HepG2 (cell line): ENCODE results near the gene PLEKHG4B. TPM values are rescaled to one million over a fixed set of nuclear protein-coding genes. Genes with fewer than 3 reads are reported as not detected.

Experiments used
- ATAC-seq: fragments of 200-7000 bp; cut with Tn5 transposase; 3 replicates; pipeline ENCODE4 v1.9.1; 2020; ENCODE audit warnings: mild to moderate bottlenecking, moderate library complexity
- BruUV-seq: library from RNA; stranded (reverse); fragments of 400-500 nt; replicated peaks from 2 replicates; lab custom pipeline; 2021; lab: Mats Ljungman, UMichigan
- CTCF ChIA-PET: fragments of 300-600 bp; formaldehyde crosslinking; extraction: SDS; loops from one replicate; lab custom pipeline; 2021; ENCODE audit warnings: low total read pairs, inconsistent platforms, low intra/inter-chr PET ratio; lab: Yijun Ruan, JAX
- POLR2A ChIA-PET: fragments of 350-600 bp; sonication (Branson Sonifier 250); formaldehyde crosslinking; loops from one replicate; lab custom pipeline; 2020; ENCODE audit warnings: antibody characterized with exemption, inconsistent platforms; lab: Yijun Ruan, JAX
- DNase-seq: peaks from one replicate; pipeline ENCODE4 v3.0.0-alpha.2; 2015; ENCODE audit warnings: low spot score
- FAIRE-seq: peaks from 3 replicates; lab custom pipeline; 2011; peaks lifted over from hg19 to GRCh38; lab: Jason Lieb, UNC
- H2AFZ ChIP-seq: one replicate; pipeline ENCODE4 v1.6.1; 2011; ENCODE audit warnings: low read length, inconsistent platforms
- H3K27ac ChIP-seq: fragments of 300-600 bp; 3 replicates; pipeline ENCODE4 v1.8.0; 2011; ENCODE audit warnings: mixed run types, mild to moderate bottlenecking, mixed read lengths, low read length, inconsistent platforms; ENCODE audit not compliant: insufficient read depth; ENCODE audit errors: extremely low read length
- H3K27me3 ChIP-seq, 2 experiments: fragments of 200-600 bp in 1 of 2; 2 replicates in 1 of 2; 3 replicates in 1 of 2; pipeline versions ENCODE4 v1.6.0 to v1.8.0; 2011; ENCODE audit warnings: low read length in 2 of 2, mild to moderate bottlenecking in 2 of 2, moderate library complexity in 2 of 2, inconsistent platforms in 1 of 2; ENCODE audit not compliant: insufficient read depth in 2 of 2, control insufficient read depth in 1 of 2
- H3K36me3 ChIP-seq, 2 experiments: fragments of 200-600 bp in 1 of 2; replicated peaks in 1 of 2; 2 replicates in 1 of 2; 3 replicates in 1 of 2; pipeline versions ENCODE4 v1.5.1 to v1.8.0; 2011; ENCODE audit warnings: low read length in 2 of 2, inconsistent platforms in 1 of 2; ENCODE audit not compliant: insufficient read depth in 2 of 2, control insufficient read depth in 1 of 2
- H3K4me1 ChIP-seq: 2 replicates; pipeline ENCODE4 v1.5.1; 2012; ENCODE audit warnings: low read length, inconsistent platforms; ENCODE audit not compliant: insufficient read depth
- H3K4me2 ChIP-seq: 2 replicates; pipeline ENCODE4 v1.6.0; 2011; ENCODE audit warnings: low read depth, low read length, inconsistent platforms
- H3K4me3 ChIP-seq, 3 experiments: fragments of 200-600 bp in 1 of 3; sonication (generic), shearing (Covaris generic) in 1 of 3; replicated peaks in 1 of 3; 2 replicates each; pipeline ENCODE4 v1.5.1; 2011 to 2016; ENCODE audit warnings: low read length in 3 of 3, inconsistent platforms in 2 of 3, low read depth in 2 of 3, mild to moderate bottlenecking in 2 of 3, control low read depth in 1 of 3, mixed read lengths in 1 of 3; ENCODE audit not compliant: insufficient read depth in 1 of 3
- H3K79me2 ChIP-seq: one replicate; pipeline ENCODE4 v1.6.1; 2011; ENCODE audit warnings: low read length, inconsistent platforms; ENCODE audit not compliant: insufficient read depth
- H3K9ac ChIP-seq: 2 replicates; pipeline ENCODE4 v1.6.0; 2011; ENCODE audit warnings: mild to moderate bottlenecking, low read depth, low read length, inconsistent platforms; ENCODE audit not compliant: insufficient read depth
- H3K9me3 ChIP-seq: 2 replicates; pipeline ENCODE4 v1.5.1; 2012; ENCODE audit warnings: mild to moderate bottlenecking, low read length
- H4K20me1 ChIP-seq: 2 replicates; pipeline ENCODE4 v1.6.0; 2011; ENCODE audit warnings: inconsistent platforms, mild to moderate bottlenecking, low read length, moderate library complexity; ENCODE audit not compliant: insufficient read depth
- ATF4 ChIP-seq, 2 experiments: fragments of 450-650 bp in 1 of 2; sonication (generic) in 1 of 2; formaldehyde crosslinking; IDR thresholded peaks; 2 replicates each; pipeline versions ENCODE4 v1.5.0 to v1.8.0; 2020 to 2022; ENCODE audit warnings: mild to moderate bottlenecking in 1 of 2, missing genetic modification reagents in 1 of 2
- NR1H2 ChIP-seq: sonication (generic); formaldehyde crosslinking; IDR thresholded peaks from 2 replicates; pipeline ENCODE4 v1.8.1; 2022; ENCODE audit warnings: low read depth, missing genetic modification reagents, borderline replicate concordance
- ZBTB20 ChIP-seq: sonication (generic); formaldehyde crosslinking; IDR thresholded peaks from 2 replicates; pipeline ENCODE4 v1.8.1; 2023; ENCODE audit warnings: missing genetic modification reagents, low read depth, mild to moderate bottlenecking, borderline replicate concordance
- ZFP1 ChIP-seq: IDR thresholded peaks from 2 replicates; pipeline ENCODE4 v1.6.1; 2016
- ZNF232 ChIP-seq: sonication (generic); formaldehyde crosslinking; IDR thresholded peaks from 2 replicates; pipeline ENCODE4 v1.4.0; 2020; ENCODE audit warnings: missing genetic modification reagents, borderline replicate concordance
- ZNF605 ChIP-seq: sonication (generic); formaldehyde crosslinking; IDR thresholded peaks from 2 replicates; pipeline ENCODE4 v1.8.0; 2022; ENCODE audit warnings: mild to moderate bottlenecking, missing genetic modification reagents
- ZSCAN25 ChIP-seq: sonication (generic); formaldehyde crosslinking; IDR thresholded peaks from 2 replicates; pipeline ENCODE4 v1.8.0; 2022; ENCODE audit warnings: mild to moderate bottlenecking, missing genetic modification reagents
- WGBS: methylation state at CpG from one replicate; pipeline ENCODE4 v1.1.6; 2017; ENCODE audit warnings: low lambda C conversion rate; 5-methylcytosine and 5-hydroxymethylcytosine counted together
- in situ Hi-C: cut with HindIII; loops from 2 replicates; pipeline ENCODE4 v1.10.0; 2017; ENCODE audit warnings: low pct_unique_long_range_greater_than_20kb; ENCODE audit not compliant: extremely low pct_ligation_motif_present
- intact Hi-C: fragments of 100-400 bp; cut with micrococcal nuclease; formaldehyde crosslinking; loops from one replicate; pipeline ENCODE4 v1.10.0; 2022; ENCODE audit not compliant: unreplicated experiment
- polyA plus RNA-seq, 8 experiments: library from polyadenylated mRNA; depleted of rRNA in 3 of 8; stranded (reverse) in 7 of 8; unstranded in 1 of 8; fragments of >200 nt; fragmentation: Illumina TruSeq in 4 of 8; extraction: Trizol in 4 of 8; gene quantifications; 2 replicates each; pipeline versions ENCODE4 v1.2.1 to v1.2.3, GENCODE V29; 2011 to 2016; ENCODE audit warnings: low read depth in 4 of 8, missing spikeins in 1 of 8, mixed read lengths in 1 of 8; ENCODE audit not compliant: insufficient read depth in 1 of 8
- total RNA-seq, 5 experiments: library from RNA; depleted of rRNA; stranded (reverse); fragments of >200 nt; fragmentation: Illumina TruSeq; extraction: Trizol; gene quantifications; 2 replicates each; pipeline ENCODE4 v1.2.3, GENCODE V29; 2016; ENCODE audit warnings: low read depth in 1 of 5
- TF ChIP-seq, protein P1 (sequence below): IDR thresholded peaks from 2 replicates; pipeline ENCODE4 v1.6.1; 2016; ENCODE audit warnings: low read depth, borderline replicate concordance

The PLEKHG4B gene
- total and polyA plus RNA-seq, 2 of the 13 experiments (the other 11 are each of a cell fraction or from before 2014, with no cell fraction given): 0.09 TPM; not detected in 1

DNA sequence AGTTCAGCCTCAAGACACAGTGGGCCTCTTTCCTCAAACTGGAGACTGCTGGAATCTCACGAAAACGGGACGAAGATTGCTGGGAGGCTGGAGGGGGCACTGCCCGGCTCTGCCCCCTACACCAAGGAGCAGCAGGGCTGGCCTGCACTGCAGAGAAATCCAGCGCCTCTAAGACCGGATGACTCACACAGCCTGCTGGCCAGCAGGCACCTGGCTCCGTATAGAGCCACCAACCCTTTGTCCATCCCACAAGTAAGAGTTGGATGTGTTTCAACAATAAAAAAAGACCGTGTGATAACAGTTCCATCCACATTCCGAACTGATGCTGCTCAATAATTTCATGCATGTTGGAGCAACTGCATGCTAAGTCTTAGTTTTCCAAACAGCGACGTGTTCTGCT, 114.4 kb downstream of the PLEKHG4B start:
- Histone ChIP-seq H3K4me2 (no peak overlapping the region), H3K4me1 (no peaks in the 10 kb centered on the region), H2AFZ (no peak overlapping the region), H3K9me3 (no peaks in the 10 kb centered on the region), H3K79me2 (peaks cover 27% of the 10 kb centered on the region), H3K36me3 (peaks cover 15 to 40% of the 10 kb centered on the region in 2 experiments; a peak in 4 of 5 replicates), H3K4me3 (no peak overlapping the region), H4K20me1 (peaks cover 18% of the 10 kb centered on the region; the same call in 1 of the 2 replicates), H3K9ac (no peak overlapping the region), H3K27ac (no peak overlapping the region), H3K27me3 (no peaks in the 10 kb centered on the region)
- ChIA-PET CTCF (no interaction called here), POLR2A (no interaction called here)
- intact Hi-C loops (no loop called here), in situ Hi-C loops (no loop called here)
- WGBS: 94% methylated on average over 11 of the region's 11 CpGs
- ATAC-seq: no peak
- no peak for FAIRE-seq
- BruUV-seq: no TSS peak
- DNase-seq: no peak
- no peak for TF ChIP-seq ZSCAN25 (CRISPR knock-in tag)
- TF ChIP-seq, protein P1, sequence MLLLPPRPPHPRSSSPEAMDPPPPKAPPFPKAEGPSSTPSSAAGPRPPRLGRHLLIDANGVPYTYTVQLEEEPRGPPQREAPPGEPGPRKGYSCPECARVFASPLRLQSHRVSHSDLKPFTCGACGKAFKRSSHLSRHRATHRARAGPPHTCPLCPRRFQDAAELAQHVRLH (CRISPR knock-in tag): no peak

DNA sequence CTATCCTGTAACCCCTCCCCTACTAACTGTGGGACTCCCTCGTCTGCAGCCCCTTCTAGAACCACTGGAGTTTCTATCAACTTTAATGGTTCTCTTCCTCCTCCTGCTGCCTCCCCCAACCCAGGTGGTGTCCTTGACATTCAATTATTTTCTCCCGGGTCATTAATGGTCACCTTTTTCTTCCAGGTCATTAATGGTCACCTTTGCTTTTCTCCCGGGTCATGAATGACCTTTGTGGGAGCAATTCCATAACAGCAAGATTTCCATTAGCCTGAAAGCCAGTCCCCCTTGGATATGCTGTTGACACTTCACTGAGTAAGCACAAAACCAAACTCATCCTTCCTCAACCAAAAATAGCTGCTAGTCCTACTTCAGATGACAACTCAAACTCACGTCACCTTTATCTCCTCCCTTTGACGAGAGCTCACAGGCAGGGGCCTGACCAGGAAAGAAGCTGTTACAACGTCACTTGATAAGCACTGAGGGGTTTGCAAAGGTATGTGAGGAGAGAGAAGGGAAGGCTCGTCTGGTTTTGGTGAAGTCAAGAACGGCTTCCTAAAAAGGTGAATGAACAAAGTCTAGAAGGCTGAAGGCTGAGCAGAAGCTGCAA, 115.1 kb downstream of the PLEKHG4B start:
- WGBS: 93% methylated on average over 8 of the region's 8 CpGs
- Histone ChIP-seq H3K9ac (no peak overlapping the region), H2AFZ (no peak overlapping the region), H3K79me2 (peaks cover 27% of the 10 kb centered on the region), H3K9me3 (no peaks in the 10 kb centered on the region), H3K36me3 (peaks cover 15 to 40% of the 10 kb centered on the region in 2 experiments; a peak in 4 of 5 replicates), H4K20me1 (peaks cover 18% of the 10 kb centered on the region; the same call in 1 of the 2 replicates), H3K4me3 (no peak overlapping the region), H3K4me2 (no peak overlapping the region), H3K27me3 (no peaks in the 10 kb centered on the region), H3K4me1 (no peaks in the 10 kb centered on the region), H3K27ac (no peak overlapping the region)
- in situ Hi-C loops (no loop called here), intact Hi-C loops (no loop called here)
- DNase-seq: no peak
- CTCF ChIA-PET: no interaction called here
- no peak for FAIRE-seq
- POLR2A ChIA-PET: no interaction called here
- ATAC-seq: no peak
- BruUV-seq: no TSS peak
- TF ChIP-seq ZNF232 (CRISPR knock-in tag) (no peak), NR1H2 (no peak), ATF4 (CRISPR knock-in tag; IDR thresholded peaks at IDR 0.05) (no peak), ZNF605 (CRISPR knock-in tag) (no peak), ZBTB20 (CRISPR knock-in tag) (no peak), ZFP1 (CRISPR knock-in tag) (no peak)
